H9 (cell line): ENCODE measurements around the gene CCDC12. TPM values are rescaled to one million over a fixed set of nuclear protein-coding genes. Genes with fewer than 3 reads are reported as not detected.

Experiments used
- DNase-seq: peaks from one replicate; pipeline ENCODE4 v3.0.0-alpha.2; 2017
- H2AFZ ChIP-seq: one replicate; pipeline ENCODE4 v1.6.1; 2013; ENCODE audit warnings: mild to moderate bottlenecking, low read length, control low read depth, moderate library complexity
- H2AK5ac ChIP-seq: 2 replicates; pipeline ENCODE4 v1.6.1; 2013; ENCODE audit warnings: low read length, control low read depth, mixed read lengths; ENCODE audit not compliant: insufficient read length
- H2BK120ac ChIP-seq: one replicate; pipeline ENCODE4 v1.6.1; 2013; ENCODE audit warnings: low read depth, mild to moderate bottlenecking, low read length, control low read depth, inconsistent platforms; ENCODE audit not compliant: poor library complexity, severe bottlenecking
- H2BK12ac ChIP-seq: 2 replicates; pipeline ENCODE4 v1.6.1; 2013; ENCODE audit warnings: low read length, control low read depth, mixed read lengths, low read depth; ENCODE audit not compliant: insufficient read length
- H2BK15ac ChIP-seq: 2 replicates; pipeline ENCODE4 v1.6.1; 2013; ENCODE audit warnings: low read depth, low read length, control low read depth
- H2BK20ac ChIP-seq: one replicate; pipeline ENCODE4 v1.6.1; 2013; ENCODE audit warnings: low read depth, mild to moderate bottlenecking, low read length, control low read depth, inconsistent platforms; ENCODE audit not compliant: poor library complexity, severe bottlenecking
- H2BK5ac ChIP-seq: 2 replicates; pipeline ENCODE4 v1.6.1; 2013; ENCODE audit warnings: low read length, control low read depth, mixed read lengths; ENCODE audit not compliant: insufficient read length
- H3K14ac ChIP-seq: 2 replicates; pipeline ENCODE4 v1.6.1; 2013; ENCODE audit warnings: low read length, control low read depth; ENCODE audit not compliant: insufficient read depth
- H3K18ac ChIP-seq: 2 replicates; pipeline ENCODE4 v1.6.1; 2013; ENCODE audit warnings: low read depth, mild to moderate bottlenecking, mixed read lengths, low read length, control low read depth; ENCODE audit not compliant: insufficient read length
- H3K23ac ChIP-seq: 2 replicates; pipeline ENCODE4 v1.6.1; 2013; ENCODE audit warnings: low read length, control low read depth, mixed read lengths, low read depth; ENCODE audit not compliant: insufficient read length
- H3K23me2 ChIP-seq: 2 replicates; pipeline ENCODE4 v1.6.1; 2013; ENCODE audit warnings: low read depth, mild to moderate bottlenecking, mixed read lengths, low read length, control low read depth; ENCODE audit not compliant: insufficient read length, poor library complexity, severe bottlenecking
- H3K27ac ChIP-seq: 2 replicates; pipeline ENCODE4 v1.5.1; 2013; ENCODE audit warnings: low read length, control low read depth, mixed read lengths, low read depth; ENCODE audit not compliant: insufficient read length
- H3K27me3 ChIP-seq: 2 replicates; pipeline ENCODE4 v1.6.1; 2013; ENCODE audit warnings: low read length, control low read depth, inconsistent platforms; ENCODE audit not compliant: insufficient read depth
- H3K4ac ChIP-seq: 2 replicates; pipeline ENCODE4 v1.6.1; 2013; ENCODE audit warnings: low read depth, mild to moderate bottlenecking, control low read depth, inconsistent platforms, low read length, moderate library complexity
- H3K4me1 ChIP-seq: 2 replicates; pipeline ENCODE4 v1.6.1; 2013; ENCODE audit warnings: low read length, control low read depth, inconsistent platforms; ENCODE audit not compliant: insufficient read depth
- H3K4me2 ChIP-seq: 2 replicates; pipeline ENCODE4 v1.6.1; 2013; ENCODE audit warnings: low read length, control low read depth, mixed read lengths; ENCODE audit not compliant: insufficient read length, insufficient read depth
- H3K56ac ChIP-seq: 2 replicates; pipeline ENCODE4 v1.6.1; 2013; ENCODE audit warnings: low read depth, mild to moderate bottlenecking, mixed read lengths, low read length, control low read depth; ENCODE audit not compliant: insufficient read length
- H3K79me1 ChIP-seq: 2 replicates; pipeline ENCODE4 v1.6.1; 2013; ENCODE audit warnings: low read depth, mild to moderate bottlenecking, moderate library complexity, low read length, control low read depth, inconsistent platforms; ENCODE audit not compliant: insufficient read depth, poor library complexity, severe bottlenecking
- H3K79me2 ChIP-seq: 2 replicates; pipeline ENCODE4 v1.6.1; 2013; ENCODE audit warnings: low read length, control low read depth, inconsistent platforms; ENCODE audit not compliant: insufficient read depth
- H3K9ac ChIP-seq: 2 replicates; pipeline ENCODE4 v1.6.1; 2013; ENCODE audit warnings: low read length, control low read depth, mixed read lengths; ENCODE audit not compliant: insufficient read length; ENCODE audit errors: extremely low read depth
- H3K9me3 ChIP-seq: one replicate; pipeline ENCODE4 v1.6.1; 2013; ENCODE audit warnings: low read depth, low read length, inconsistent platforms; ENCODE audit not compliant: control insufficient read depth
- H3T11ph ChIP-seq: one replicate; pipeline ENCODE4 v1.6.1; 2013; ENCODE audit warnings: mild to moderate bottlenecking, low read length, control low read depth, inconsistent platforms
- H4K20me1 ChIP-seq: one replicate; pipeline ENCODE4 v1.6.1; 2013; ENCODE audit not compliant: control insufficient read depth, insufficient read length, insufficient read depth
- H4K5ac ChIP-seq: 2 replicates; pipeline ENCODE4 v1.6.1; 2013; ENCODE audit warnings: low read depth, mild to moderate bottlenecking, mixed read lengths, low read length, control low read depth; ENCODE audit not compliant: insufficient read length
- H4K8ac ChIP-seq: replicated peaks from 2 replicates; pipeline ENCODE4 v1.6.1; 2013; ENCODE audit warnings: low read length, control low read depth, mixed read lengths, low read depth; ENCODE audit not compliant: insufficient read length
- H4K91ac ChIP-seq: 2 replicates; pipeline ENCODE4 v1.6.1; 2013; ENCODE audit warnings: low read depth, mild to moderate bottlenecking, moderate library complexity, mixed read lengths, low read length, control low read depth; ENCODE audit not compliant: insufficient read length
- H3K27ac Mint-ChIP-seq, 3 experiments: 2 replicates in 2 of 3; 3 replicates in 1 of 3; pipeline ENCODE4 v1.8.0; 2020 to 2021; ENCODE audit warnings: mixed read lengths in 3 of 3, mild to moderate bottlenecking in 1 of 3, moderate library complexity in 1 of 3
- H3K27me3 Mint-ChIP-seq: 2 replicates; pipeline ENCODE4 v1.8.0; 2021; ENCODE audit warnings: low read depth, mild to moderate bottlenecking, moderate library complexity, mixed read lengths
- H3K36me3 Mint-ChIP-seq, 3 experiments: 2 replicates in 2 of 3; 3 replicates in 1 of 3; pipeline ENCODE4 v1.8.0; 2020 to 2021; ENCODE audit warnings: low read depth in 3 of 3, mixed read lengths in 3 of 3; ENCODE audit not compliant: insufficient read depth in 1 of 3
- H3K4me1 Mint-ChIP-seq, 2 experiments: 2 replicates each; pipeline ENCODE4 v1.8.0; 2020; ENCODE audit warnings: mixed read lengths in 2 of 2
- H3K4me3 Mint-ChIP-seq, 2 experiments: 2 replicates in 1 of 2; 3 replicates in 1 of 2; pipeline ENCODE4 v1.8.0; 2020 to 2021; ENCODE audit warnings: mild to moderate bottlenecking in 2 of 2, mixed read lengths in 2 of 2, moderate library complexity in 1 of 2
- H3K9me3 Mint-ChIP-seq, 2 experiments: 2 replicates in 1 of 2; 3 replicates in 1 of 2; pipeline ENCODE4 v1.8.0; 2020; ENCODE audit warnings: mild to moderate bottlenecking in 2 of 2, mixed read lengths in 2 of 2, moderate library complexity in 1 of 2
- WGBS: extraction: QIAGEN DNeasy Blood & Tissue Kit; methylation state at CpG from one replicate; pipeline ENCODE4 v1.1.7; 2013; ENCODE audit warnings: missing lambda C conversion rate, low lambda C conversion rate, mixed read lengths; ENCODE audit not compliant: insufficient read length; ENCODE audit errors: extremely low coverage; 5-methylcytosine and 5-hydroxymethylcytosine counted together
- total RNA-seq: library from RNA; stranded (reverse); gene quantifications from 2 replicates; pipeline ENCODE4 v1.2.1, GENCODE V29; 2021
- TF ChIP-seq, protein P1 (sequence below): fragments of 200-600 bp; sonication (generic); conservative IDR thresholded peaks from 3 replicates; pipeline ENCODE4 v1.8.0; 2021; ENCODE audit warnings: antibody characterized with exemption, mild to moderate bottlenecking

CCDC12 gene
- total RNA-seq, 1 experiment from 2014 or later: 54.0 TPM

DNA sequence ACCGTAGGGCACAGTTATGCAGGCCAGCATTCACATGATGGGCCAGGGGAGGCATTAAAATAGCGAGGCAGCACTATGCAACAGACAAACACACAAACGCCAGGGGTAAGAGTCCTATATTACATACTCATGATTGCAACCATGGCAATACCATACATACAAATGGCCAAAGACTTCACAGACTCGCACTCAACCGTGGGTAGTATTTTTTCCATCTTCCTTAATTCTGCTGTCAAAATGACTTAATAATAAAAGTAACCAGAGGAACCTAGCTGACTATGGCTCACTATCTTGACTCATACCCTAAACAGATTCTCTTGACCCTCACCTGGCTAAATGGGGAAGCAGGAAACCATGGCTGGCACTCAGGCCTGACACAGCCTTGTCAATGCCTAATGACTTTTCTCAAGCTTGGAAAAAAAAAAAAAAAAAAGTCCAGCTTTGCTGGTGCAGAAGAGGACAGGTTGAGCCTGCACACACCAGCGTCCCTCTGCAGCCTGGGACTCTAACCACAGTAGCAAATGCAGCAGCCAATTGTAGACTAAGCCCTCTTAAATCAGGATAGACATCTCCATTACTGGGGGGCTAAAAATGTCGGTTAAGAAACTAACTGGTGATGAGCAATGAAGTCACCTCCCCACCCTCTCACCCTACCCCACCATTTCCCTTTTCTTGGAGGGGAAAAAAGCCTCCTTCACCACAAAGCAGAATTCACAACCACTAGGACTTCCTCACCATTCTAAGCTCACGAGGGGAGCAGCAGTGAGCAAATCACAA, 23.1 kb downstream of the CCDC12 start:
- Histone ChIP-seq H2BK120ac (no peak overlapping the region), H3K79me2 (peaks cover 34% of the 10 kb centered on the region; the same call in 1 of the 2 replicates), H3K27ac (no peak overlapping the region), H4K8ac (no peak overlapping the region), H3K79me1 (peaks cover 15% of the 10 kb centered on the region), H3T11ph (no peak overlapping the region), H3K4ac (no peak overlapping the region), H4K5ac (no peak overlapping the region), H4K91ac (no peak overlapping the region), H3K9ac (no peak overlapping the region), H3K14ac (no peak overlapping the region), H3K56ac (no peak overlapping the region), H3K4me2 (no peak overlapping the region), H3K18ac (no peak overlapping the region), H2AFZ (no peak overlapping the region), H2BK20ac (no peak overlapping the region), H2BK15ac (no peak overlapping the region), H3K27me3 (no peaks in the 10 kb centered on the region), H3K23ac (no peak overlapping the region), H3K23me2 (no peaks in the 10 kb centered on the region), H2AK5ac (no peak overlapping the region), H3K4me1 (peaks cover 9% of the 10 kb centered on the region; the same call in 1 of the 2 replicates), H2BK5ac (no peak overlapping the region), H4K20me1 (peaks cover 2% of the 10 kb centered on the region), H3K9me3 (no peaks in the 10 kb centered on the region), H2BK12ac (no peak overlapping the region)
- no peak overlapping the region for H3K4me3 Mint-ChIP-seq
- WGBS: no CpG with 5 or more reads among the region's 8 CpGs
- no peaks in the 10 kb centered on the region; a peak in 1 of 5 replicates for H3K9me3 Mint-ChIP-seq
- no peaks in the 10 kb centered on the region; a peak in 4 of 7 replicates for H3K36me3 Mint-ChIP-seq
- peak overlapping the region in 1 of 3 experiments; percentile 23; a peak in 2 of 7 replicates for H3K27ac Mint-ChIP-seq
- TF ChIP-seq, protein P1, sequence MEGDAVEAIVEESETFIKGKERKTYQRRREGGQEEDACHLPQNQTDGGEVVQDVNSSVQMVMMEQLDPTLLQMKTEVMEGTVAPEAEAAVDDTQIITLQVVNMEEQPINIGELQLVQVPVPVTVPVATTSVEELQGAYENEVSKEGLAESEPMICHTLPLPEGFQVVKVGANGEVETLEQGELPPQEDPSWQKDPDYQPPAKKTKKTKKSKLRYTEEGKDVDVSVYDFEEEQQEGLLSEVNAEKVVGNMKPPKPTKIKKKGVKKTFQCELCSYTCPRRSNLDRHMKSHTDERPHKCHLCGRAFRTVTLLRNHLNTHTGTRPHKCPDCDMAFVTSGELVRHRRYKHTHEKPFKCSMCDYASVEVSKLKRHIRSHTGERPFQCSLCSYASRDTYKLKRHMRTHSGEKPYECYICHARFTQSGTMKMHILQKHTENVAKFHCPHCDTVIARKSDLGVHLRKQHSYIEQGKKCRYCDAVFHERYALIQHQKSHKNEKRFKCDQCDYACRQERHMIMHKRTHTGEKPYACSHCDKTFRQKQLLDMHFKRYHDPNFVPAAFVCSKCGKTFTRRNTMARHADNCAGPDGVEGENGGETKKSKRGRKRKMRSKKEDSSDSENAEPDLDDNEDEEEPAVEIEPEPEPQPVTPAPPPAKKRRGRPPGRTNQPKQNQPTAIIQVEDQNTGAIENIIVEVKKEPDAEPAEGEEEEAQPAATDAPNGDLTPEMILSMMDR: no peak
- no peaks in the 10 kb centered on the region for H3K27me3 Mint-ChIP-seq
- no peak for DNase-seq
- peaks cover 37 to 58% of the 10 kb centered on the region in 2 experiments for H3K4me1 Mint-ChIP-seq
